GM23338 (cell line): ENCODE data around the gene MAPKBP1. TPM values are rescaled to one million over a fixed set of nuclear protein-coding genes. Genes with fewer than 3 reads are reported as not detected.

ENCODE experiments used
- ATAC-seq: fragments of 200-7000 bp; cut with Tn5 transposase; 3 replicates; pipeline ENCODE4 v1.9.1; 2020
- DNase-seq: peaks from one replicate; pipeline ENCODE4 v3.0.0-alpha.2; 2015; ENCODE audit warnings: low spot score
- H2AFZ ChIP-seq: fragments of 200-600 bp; sonication (generic); 2 replicates; pipeline ENCODE4 v1.8.0; 2016; ENCODE audit warnings: antibody characterized with exemption, mild to moderate bottlenecking, moderate library complexity
- H3F3A ChIP-seq: fragments of 200-600 bp; sonication (generic); replicated peaks from 2 replicates; pipeline ENCODE4 v1.8.0; 2017; ENCODE audit warnings: antibody characterized with exemption, mixed run types, low read depth
- H3K27ac ChIP-seq: fragments of 200-600 bp; sonication (generic); 2 replicates; pipeline ENCODE4 v1.6.1; 2016; ENCODE audit warnings: low read depth
- H3K27me3 ChIP-seq: fragments of 200-600 bp; sonication (generic); 2 replicates; pipeline ENCODE4 v1.8.0; 2016; ENCODE audit warnings: mild to moderate bottlenecking, mixed run types, moderate library complexity; ENCODE audit not compliant: insufficient read depth
- H3K36me3 ChIP-seq: fragments of 200-600 bp; sonication (generic); 2 replicates; pipeline ENCODE4 v1.8.0; 2016; ENCODE audit warnings: mild to moderate bottlenecking; ENCODE audit not compliant: insufficient read depth
- H3K4me1 ChIP-seq: fragments of 200-600 bp; sonication (generic); 2 replicates; pipeline ENCODE4 v1.8.0; 2016; ENCODE audit warnings: mild to moderate bottlenecking, moderate library complexity; ENCODE audit not compliant: insufficient read depth
- H3K4me2 ChIP-seq: fragments of 200-600 bp; sonication (generic); 2 replicates; pipeline ENCODE4 v1.7.1; 2017; ENCODE audit warnings: mixed run types
- H3K4me3 ChIP-seq: fragments of 200-600 bp; sonication (generic); 2 replicates; pipeline ENCODE4 v1.6.1; 2016; ENCODE audit warnings: mixed run types
- H3K79me2 ChIP-seq: fragments of 200-600 bp; sonication (generic); replicated peaks from 2 replicates; pipeline ENCODE4 v1.8.0; 2017; ENCODE audit warnings: mild to moderate bottlenecking; ENCODE audit not compliant: insufficient read depth
- H3K9me2 ChIP-seq: fragments of 200-600 bp; sonication (generic); 2 replicates; pipeline ENCODE4 v1.8.0; 2017; ENCODE audit not compliant: insufficient read depth
- H4K20me1 ChIP-seq: fragments of 200-600 bp; sonication (generic); replicated peaks from 2 replicates; pipeline ENCODE4 v1.8.0; 2017; ENCODE audit warnings: mild to moderate bottlenecking; ENCODE audit not compliant: insufficient read depth
- H3K27ac Mint-ChIP-seq: 2 replicates; pipeline ENCODE4 v1.8.0; 2020; ENCODE audit warnings: inconsistent platforms, mild to moderate bottlenecking, moderate library complexity, mixed read lengths
- H3K27me3 Mint-ChIP-seq: 3 replicates; pipeline ENCODE4 v1.8.0; 2022; ENCODE audit warnings: low read depth, mild to moderate bottlenecking, moderate library complexity, mixed read lengths, inconsistent platforms; ENCODE audit not compliant: insufficient read depth, poor library complexity
- H3K36me3 Mint-ChIP-seq: 3 replicates; pipeline ENCODE4 v1.8.0; 2021; ENCODE audit warnings: low read depth, mild to moderate bottlenecking, inconsistent platforms, moderate library complexity, mixed read lengths
- H3K4me1 Mint-ChIP-seq: 3 replicates; pipeline ENCODE4 v1.8.0; 2020; ENCODE audit warnings: mild to moderate bottlenecking, inconsistent platforms, mixed read lengths
- H3K4me3 Mint-ChIP-seq: 3 replicates; pipeline ENCODE4 v1.8.0; 2021; ENCODE audit warnings: moderate library complexity, mild to moderate bottlenecking, inconsistent platforms, mixed read lengths
- H3K9me3 Mint-ChIP-seq: 3 replicates; pipeline ENCODE4 v1.8.0; 2020; ENCODE audit warnings: moderate library complexity, mild to moderate bottlenecking, inconsistent platforms, mixed read lengths
- CREB1 ChIP-seq: fragments of 250-450 bp; sonication (Bioruptor Pico); IDR thresholded peaks from 2 replicates; pipeline ENCODE4 v1.5.0; 2020; ENCODE audit warnings: low read depth, mild to moderate bottlenecking, moderate library complexity
- EZH2 ChIP-seq: fragments of 200-600 bp; sonication (generic); IDR thresholded peaks from one replicate; pipeline ENCODE4 v1.8.0; 2017; ENCODE audit warnings: antibody characterized with exemption, mild to moderate bottlenecking, low read depth; ENCODE audit not compliant: unreplicated experiment
- JUNB ChIP-seq: IDR thresholded peaks from one replicate; pipeline ENCODE4 v1.6.1; 2016; ENCODE audit warnings: antibody characterized with exemption; ENCODE audit not compliant: unreplicated experiment
- NANOG ChIP-seq: IDR thresholded peaks from 2 replicates; pipeline ENCODE4 v1.6.1; 2016; ENCODE audit warnings: antibody characterized with exemption, borderline replicate concordance
- POLR2AphosphoS5 ChIP-seq: IDR thresholded peaks from 2 replicates; pipeline ENCODE4 v1.6.1; 2016; ENCODE audit warnings: antibody characterized with exemption, low read depth
- STAT1 ChIP-seq: IDR thresholded peaks from one replicate; pipeline ENCODE4 v1.6.1; 2016; ENCODE audit warnings: antibody characterized with exemption; ENCODE audit not compliant: unreplicated experiment
- ZNF114 ChIP-seq: fragments of 250-450 bp; sonication (Bioruptor Pico); IDR thresholded peaks from 2 replicates; pipeline ENCODE4 v1.5.0; 2020; ENCODE audit warnings: mild to moderate bottlenecking, moderate library complexity
- ZNF331 ChIP-seq: fragments of 250-450 bp; sonication (Bioruptor Pico); IDR thresholded peaks from 2 replicates; pipeline ENCODE4 v1.5.0; 2020; ENCODE audit warnings: low read depth, mild to moderate bottlenecking, moderate library complexity
- polyA plus RNA-seq: library from polyadenylated mRNA; unstranded; fragments of >200 nt; fragmentation: Nextera tagmentation; extraction: Ambion mirVana; gene quantifications from 2 replicates; pipeline ENCODE4 v1.2.1, GENCODE V29; 2016
- total RNA-seq: library from RNA; depleted of rRNA; stranded (reverse); fragments of >200 nt; shearing (Covaris generic); gene quantifications from 2 replicates; pipeline ENCODE4 v1.2.3, GENCODE V29; 2014
- TF ChIP-seq, protein P1 (sequence below): fragments of 250-450 bp; sonication (Bioruptor Pico); IDR thresholded peaks from 2 replicates; pipeline ENCODE4 v1.5.0; 2020; ENCODE audit warnings: mild to moderate bottlenecking, moderate library complexity
- TF ChIP-seq, protein P2 (sequence below): IDR thresholded peaks from 2 replicates; pipeline ENCODE4 v1.6.1; 2016; ENCODE audit warnings: antibody characterized with exemption
- TF ChIP-seq, protein P3 (sequence below): IDR thresholded peaks from one replicate; pipeline ENCODE4 v1.6.1; 2018; ENCODE audit warnings: antibody characterized with exemption; ENCODE audit not compliant: unreplicated experiment
- TF ChIP-seq, protein P4 (sequence below), 2 experiments: fragments of 200-600 bp in 1 of 2; sonication (generic) in 1 of 2; conservative IDR thresholded peaks; 2 replicates each; pipeline versions ENCODE4 v1.5.1 to v1.6.1; 2016 to 2017; ENCODE audit warnings: antibody characterized with exemption in 2 of 2, low read depth in 2 of 2, mild to moderate bottlenecking in 2 of 2, moderate library complexity in 1 of 2

MAPKBP1 gene
- total and polyA plus RNA-seq, 2 experiments from 2014 or later: 1.9 to 8.9 TPM

DNA sequence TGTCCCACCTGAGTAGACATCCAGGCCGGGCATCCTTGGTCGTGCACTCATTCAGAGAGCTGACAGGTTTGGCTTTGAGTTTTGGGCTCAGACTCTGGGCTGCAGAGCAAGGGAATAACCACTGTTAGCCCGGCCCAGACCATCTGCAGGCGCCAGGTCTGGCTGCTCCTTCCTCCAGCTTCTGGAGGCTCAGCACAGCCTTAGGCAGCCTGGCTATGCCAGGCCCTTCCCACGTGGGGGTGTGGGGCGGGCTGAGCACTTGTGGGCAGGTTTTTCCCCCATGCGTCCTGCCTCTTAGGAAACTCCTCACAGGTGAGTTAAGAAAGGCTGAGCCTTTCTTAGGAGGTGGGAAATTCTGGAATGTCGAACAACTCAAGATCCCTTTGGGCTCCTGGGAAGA is 75.6 kb downstream of the MAPKBP1 start (continued):
- TF ChIP-seq CREB1 (CRISPR knock-in tag) (no peak), STAT1 (no peak), NANOG (no peak), ZNF331 (CRISPR knock-in tag) (no peak), ZNF114 (CRISPR knock-in tag) (no peak)

DNA sequence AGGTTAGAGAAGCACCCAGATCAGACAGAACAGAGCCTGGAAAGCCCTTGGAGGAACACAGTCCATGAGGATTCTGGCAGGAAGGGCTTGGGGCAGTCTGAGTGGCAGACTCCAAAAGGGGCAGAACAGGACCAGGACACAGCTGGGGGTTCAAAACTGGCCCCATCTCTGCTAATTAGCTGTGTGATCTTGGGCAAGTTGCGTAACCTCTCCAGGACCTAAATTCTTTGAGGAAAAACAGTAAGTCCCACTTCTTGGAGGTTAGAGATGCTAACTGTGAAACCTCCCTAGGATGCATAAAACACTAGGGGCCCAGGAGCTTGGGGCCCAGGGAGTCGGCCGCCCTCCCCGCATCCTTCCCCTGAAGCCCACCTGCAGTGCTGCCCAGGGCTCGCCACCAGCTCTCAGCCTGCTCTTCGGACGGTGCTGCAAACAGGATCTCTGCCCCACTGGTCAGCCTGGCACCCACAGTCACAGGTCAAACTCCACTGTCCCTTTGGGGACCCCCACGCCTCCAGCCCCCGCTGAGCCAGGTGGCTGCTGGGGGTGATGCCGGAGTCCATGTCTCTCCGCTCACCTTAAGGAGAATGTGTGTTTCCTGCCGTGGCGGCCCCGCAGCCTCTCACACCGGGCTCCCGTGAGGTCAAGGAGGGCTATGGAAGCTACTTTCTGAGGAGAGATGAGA is 76.3 kb downstream of the MAPKBP1 start:
- peaks cover 3% of the 10 kb centered on the region for H3K4me1 Mint-ChIP-seq
- no peak overlapping the region for H2AFZ ChIP-seq
- H3K9me2 ChIP-seq: no peaks in the 10 kb centered on the region
- no peaks in the 10 kb centered on the region; the same call in 2 of the 3 replicates for H3K9me3 Mint-ChIP-seq
- no peak for ATAC-seq
- H3K27me3 Mint-ChIP-seq: peaks cover 11% of the 10 kb centered on the region
- no peaks in the 10 kb centered on the region for H3K36me3 ChIP-seq
- no peaks in the 10 kb centered on the region for H3F3A ChIP-seq
- no peaks in the 10 kb centered on the region for H4K20me1 ChIP-seq
- no peak for DNase-seq
- no peaks in the 10 kb centered on the region for H3K79me2 ChIP-seq
- H3K4me3 ChIP-seq: no peak overlapping the region
- H3K27ac ChIP-seq: no peak overlapping the region
- no peaks in the 10 kb centered on the region for H3K4me1 ChIP-seq
- H3K4me2 ChIP-seq: no peak overlapping the region
- no peak overlapping the region for H3K27ac Mint-ChIP-seq
- H3K27me3 ChIP-seq: no peaks in the 10 kb centered on the region
- H3K4me3 Mint-ChIP-seq: no peak overlapping the region
- H3K36me3 Mint-ChIP-seq: no peaks in the 10 kb centered on the region; the same call in 2 of the 3 replicates
- TF ChIP-seq CREB1 (CRISPR knock-in tag) (no peak), STAT1 (no peak), JUNB (no peak), POLR2AphosphoS5 (no peak), NANOG (no peak), ZNF114 (CRISPR knock-in tag) (no peak), ZNF331 (CRISPR knock-in tag) (no peak), EZH2 (no peak)
- TF ChIP-seq, protein P1, sequence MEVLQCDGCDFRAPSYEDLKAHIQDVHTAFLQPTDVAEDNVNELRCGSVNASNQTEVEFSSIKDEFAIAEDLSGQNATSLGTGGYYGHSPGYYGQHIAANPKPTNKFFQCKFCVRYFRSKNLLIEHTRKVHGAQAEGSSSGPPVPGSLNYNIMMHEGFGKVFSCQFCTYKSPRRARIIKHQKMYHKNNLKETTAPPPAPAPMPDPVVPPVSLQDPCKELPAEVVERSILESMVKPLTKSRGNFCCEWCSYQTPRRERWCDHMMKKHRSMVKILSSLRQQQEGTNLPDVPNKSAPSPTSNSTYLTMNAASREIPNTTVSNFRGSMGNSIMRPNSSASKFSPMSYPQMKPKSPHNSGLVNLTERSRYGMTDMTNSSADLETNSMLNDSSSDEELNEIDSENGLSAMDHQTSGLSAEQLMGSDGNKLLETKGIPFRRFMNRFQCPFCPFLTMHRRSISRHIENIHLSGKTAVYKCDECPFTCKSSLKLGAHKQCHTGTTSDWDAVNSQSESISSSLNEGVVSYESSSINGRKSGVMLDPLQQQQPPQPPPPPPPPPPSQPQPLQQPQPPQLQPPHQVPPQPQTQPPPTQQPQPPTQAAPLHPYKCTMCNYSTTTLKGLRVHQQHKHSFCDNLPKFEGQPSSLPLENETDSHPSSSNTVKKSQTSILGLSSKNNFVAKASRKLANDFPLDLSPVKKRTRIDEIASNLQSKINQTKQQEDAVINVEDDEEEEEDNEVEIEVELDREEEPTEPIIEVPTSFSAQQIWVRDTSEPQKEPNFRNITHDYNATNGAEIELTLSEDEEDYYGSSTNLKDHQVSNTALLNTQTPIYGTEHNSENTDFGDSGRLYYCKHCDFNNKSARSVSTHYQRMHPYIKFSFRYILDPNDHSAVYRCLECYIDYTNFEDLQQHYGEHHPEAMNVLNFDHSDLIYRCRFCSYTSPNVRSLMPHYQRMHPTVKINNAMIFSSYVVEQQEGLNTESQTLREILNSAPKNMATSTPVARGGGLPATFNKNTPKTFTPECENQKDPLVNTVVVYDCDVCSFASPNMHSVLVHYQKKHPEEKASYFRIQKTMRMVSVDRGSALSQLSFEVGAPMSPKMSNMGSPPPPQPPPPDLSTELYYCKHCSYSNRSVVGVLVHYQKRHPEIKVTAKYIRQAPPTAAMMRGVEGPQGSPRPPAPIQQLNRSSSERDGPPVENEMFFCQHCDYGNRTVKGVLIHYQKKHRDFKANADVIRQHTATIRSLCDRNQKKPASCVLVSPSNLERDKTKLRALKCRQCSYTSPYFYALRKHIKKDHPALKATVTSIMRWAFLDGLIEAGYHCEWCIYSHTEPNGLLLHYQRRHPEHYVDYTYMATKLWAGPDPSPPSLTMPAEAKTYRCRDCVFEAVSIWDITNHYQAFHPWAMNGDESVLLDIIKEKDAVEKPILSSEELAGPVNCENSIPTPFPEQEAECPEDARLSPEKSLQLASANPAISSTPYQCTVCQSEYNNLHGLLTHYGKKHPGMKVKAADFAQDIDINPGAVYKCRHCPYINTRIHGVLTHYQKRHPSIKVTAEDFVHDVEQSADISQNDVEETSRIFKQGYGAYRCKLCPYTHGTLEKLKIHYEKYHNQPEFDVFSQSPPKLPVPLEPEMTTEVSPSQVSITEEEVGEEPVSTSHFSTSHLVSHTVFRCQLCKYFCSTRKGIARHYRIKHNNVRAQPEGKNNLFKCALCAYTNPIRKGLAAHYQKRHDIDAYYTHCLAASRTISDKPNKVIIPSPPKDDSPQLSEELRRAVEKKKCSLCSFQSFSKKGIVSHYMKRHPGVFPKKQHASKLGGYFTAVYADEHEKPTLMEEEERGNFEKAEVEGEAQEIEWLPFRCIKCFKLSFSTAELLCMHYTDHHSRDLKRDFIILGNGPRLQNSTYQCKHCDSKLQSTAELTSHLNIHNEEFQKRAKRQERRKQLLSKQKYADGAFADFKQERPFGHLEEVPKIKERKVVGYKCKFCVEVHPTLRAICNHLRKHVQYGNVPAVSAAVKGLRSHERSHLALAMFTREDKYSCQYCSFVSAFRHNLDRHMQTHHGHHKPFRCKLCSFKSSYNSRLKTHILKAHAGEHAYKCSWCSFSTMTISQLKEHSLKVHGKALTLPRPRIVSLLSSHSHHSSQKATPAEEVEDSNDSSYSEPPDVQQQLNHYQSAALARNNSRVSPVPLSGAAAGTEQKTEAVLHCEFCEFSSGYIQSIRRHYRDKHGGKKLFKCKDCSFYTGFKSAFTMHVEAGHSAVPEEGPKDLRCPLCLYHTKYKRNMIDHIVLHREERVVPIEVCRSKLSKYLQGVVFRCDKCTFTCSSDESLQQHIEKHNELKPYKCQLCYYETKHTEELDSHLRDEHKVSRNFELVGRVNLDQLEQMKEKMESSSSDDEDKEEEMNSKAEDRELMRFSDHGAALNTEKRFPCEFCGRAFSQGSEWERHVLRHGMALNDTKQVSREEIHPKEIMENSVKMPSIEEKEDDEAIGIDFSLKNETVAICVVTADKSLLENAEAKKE: no peak
- TF ChIP-seq, protein P2, sequence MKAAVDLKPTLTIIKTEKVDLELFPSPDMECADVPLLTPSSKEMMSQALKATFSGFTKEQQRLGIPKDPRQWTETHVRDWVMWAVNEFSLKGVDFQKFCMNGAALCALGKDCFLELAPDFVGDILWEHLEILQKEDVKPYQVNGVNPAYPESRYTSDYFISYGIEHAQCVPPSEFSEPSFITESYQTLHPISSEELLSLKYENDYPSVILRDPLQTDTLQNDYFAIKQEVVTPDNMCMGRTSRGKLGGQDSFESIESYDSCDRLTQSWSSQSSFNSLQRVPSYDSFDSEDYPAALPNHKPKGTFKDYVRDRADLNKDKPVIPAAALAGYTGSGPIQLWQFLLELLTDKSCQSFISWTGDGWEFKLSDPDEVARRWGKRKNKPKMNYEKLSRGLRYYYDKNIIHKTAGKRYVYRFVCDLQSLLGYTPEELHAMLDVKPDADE: no peak
- TF ChIP-seq, protein P3, sequence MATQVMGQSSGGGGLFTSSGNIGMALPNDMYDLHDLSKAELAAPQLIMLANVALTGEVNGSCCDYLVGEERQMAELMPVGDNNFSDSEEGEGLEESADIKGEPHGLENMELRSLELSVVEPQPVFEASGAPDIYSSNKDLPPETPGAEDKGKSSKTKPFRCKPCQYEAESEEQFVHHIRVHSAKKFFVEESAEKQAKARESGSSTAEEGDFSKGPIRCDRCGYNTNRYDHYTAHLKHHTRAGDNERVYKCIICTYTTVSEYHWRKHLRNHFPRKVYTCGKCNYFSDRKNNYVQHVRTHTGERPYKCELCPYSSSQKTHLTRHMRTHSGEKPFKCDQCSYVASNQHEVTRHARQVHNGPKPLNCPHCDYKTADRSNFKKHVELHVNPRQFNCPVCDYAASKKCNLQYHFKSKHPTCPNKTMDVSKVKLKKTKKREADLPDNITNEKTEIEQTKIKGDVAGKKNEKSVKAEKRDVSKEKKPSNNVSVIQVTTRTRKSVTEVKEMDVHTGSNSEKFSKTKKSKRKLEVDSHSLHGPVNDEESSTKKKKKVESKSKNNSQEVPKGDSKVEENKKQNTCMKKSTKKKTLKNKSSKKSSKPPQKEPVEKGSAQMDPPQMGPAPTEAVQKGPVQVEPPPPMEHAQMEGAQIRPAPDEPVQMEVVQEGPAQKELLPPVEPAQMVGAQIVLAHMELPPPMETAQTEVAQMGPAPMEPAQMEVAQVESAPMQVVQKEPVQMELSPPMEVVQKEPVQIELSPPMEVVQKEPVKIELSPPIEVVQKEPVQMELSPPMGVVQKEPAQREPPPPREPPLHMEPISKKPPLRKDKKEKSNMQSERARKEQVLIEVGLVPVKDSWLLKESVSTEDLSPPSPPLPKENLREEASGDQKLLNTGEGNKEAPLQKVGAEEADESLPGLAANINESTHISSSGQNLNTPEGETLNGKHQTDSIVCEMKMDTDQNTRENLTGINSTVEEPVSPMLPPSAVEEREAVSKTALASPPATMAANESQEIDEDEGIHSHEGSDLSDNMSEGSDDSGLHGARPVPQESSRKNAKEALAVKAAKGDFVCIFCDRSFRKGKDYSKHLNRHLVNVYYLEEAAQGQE: no peak
- TF ChIP-seq, protein P4, sequence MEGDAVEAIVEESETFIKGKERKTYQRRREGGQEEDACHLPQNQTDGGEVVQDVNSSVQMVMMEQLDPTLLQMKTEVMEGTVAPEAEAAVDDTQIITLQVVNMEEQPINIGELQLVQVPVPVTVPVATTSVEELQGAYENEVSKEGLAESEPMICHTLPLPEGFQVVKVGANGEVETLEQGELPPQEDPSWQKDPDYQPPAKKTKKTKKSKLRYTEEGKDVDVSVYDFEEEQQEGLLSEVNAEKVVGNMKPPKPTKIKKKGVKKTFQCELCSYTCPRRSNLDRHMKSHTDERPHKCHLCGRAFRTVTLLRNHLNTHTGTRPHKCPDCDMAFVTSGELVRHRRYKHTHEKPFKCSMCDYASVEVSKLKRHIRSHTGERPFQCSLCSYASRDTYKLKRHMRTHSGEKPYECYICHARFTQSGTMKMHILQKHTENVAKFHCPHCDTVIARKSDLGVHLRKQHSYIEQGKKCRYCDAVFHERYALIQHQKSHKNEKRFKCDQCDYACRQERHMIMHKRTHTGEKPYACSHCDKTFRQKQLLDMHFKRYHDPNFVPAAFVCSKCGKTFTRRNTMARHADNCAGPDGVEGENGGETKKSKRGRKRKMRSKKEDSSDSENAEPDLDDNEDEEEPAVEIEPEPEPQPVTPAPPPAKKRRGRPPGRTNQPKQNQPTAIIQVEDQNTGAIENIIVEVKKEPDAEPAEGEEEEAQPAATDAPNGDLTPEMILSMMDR (conservative IDR thresholded peaks at IDR 0.05; ENCODE audit: low read depth in 2 of 2): no peak
